ENCODE results near the gene ZFPL1.

ZFPL1 gene

GRCh38 chr11:65083834-65084597, at the start of gene ZFPL1, which contains the start of gene CDCA5:
TSS of gene ZFPL1 (plus strand) at chr11:65084222. CDS start at chr11:65084699, 477 bp downstream.
TSS of gene CDCA5 (minus strand) at chr11:65084040. CDS start at chr11:65083978, 62 bp downstream.
- DNase-seq = peak; percentile 58

GRCh38 chr11:65034423-65034822, 49.6 kb upstream of the ZFPL1 start:
- DNase-seq = no peak

- no peak for DNase-seq
Measured at GRCh38 chr11:65035579-65035978, 48.4 kb upstream of the ZFPL1 start.

- DNase-seq = no peak
Measured at GRCh38 chr11:65036931-65037330, 47.1 kb upstream of the ZFPL1 start.

- DNase-seq = no peak
Measured at GRCh38 chr11:65040520-65040846, 43.5 kb upstream of the ZFPL1 start.

GRCh38 chr11:65040847-65041622, 43.0 kb upstream of the ZFPL1 start, which contains the start of gene SAC3D1:
TSS of gene SAC3D1 (plus strand) at chr11:65041210. CDS start at chr11:65041293, 83 bp downstream.
- peak; percentile 85 for DNase-seq

GRCh38 chr11:65042891-65043290, 41.1 kb upstream of the ZFPL1 start:
- DNase-seq = no peak

- no peak for DNase-seq
Measured at GRCh38 chr11:65043881-65044501, 40.0 kb upstream of the ZFPL1 start.

GRCh38 chr11:65045061-65045460, 39.0 kb upstream of the ZFPL1 start:
- DNase-seq = no peak

GRCh38 chr11:65045728-65046127, 38.3 kb upstream of the ZFPL1 start:
- no peak for DNase-seq

- no peak for DNase-seq
Measured at GRCh38 chr11:65047581-65048422, 36.2 kb upstream of the ZFPL1 start.

- DNase-seq = no peak
Measured at GRCh38 chr11:65051398-65051858, 32.6 kb upstream of the ZFPL1 start.

GRCh38 chr11:65053827-65054508, 30.1 kb upstream of the ZFPL1 start:
- no peak for DNase-seq

- no peak for DNase-seq
Measured at GRCh38 chr11:65055538-65055937, 28.5 kb upstream of the ZFPL1 start.

GRCh38 chr11:65056999-65057398, 27.0 kb upstream of the ZFPL1 start:
- no peak for DNase-seq

- no peak for DNase-seq
Measured at GRCh38 chr11:65057526-65057925, 26.5 kb upstream of the ZFPL1 start.

GRCh38 chr11:65058012-65058411, 26.0 kb upstream of the ZFPL1 start:
- no peak for DNase-seq

- no peak for DNase-seq
Measured at GRCh38 chr11:65058419-65059054, 25.5 kb upstream of the ZFPL1 start, which contains the start of gene NAALADL1. TSS of gene NAALADL1 (minus strand) at chr11:65058553. CDS start at chr11:65058521, 32 bp downstream.

- no peak for DNase-seq
Measured at GRCh38 chr11:65059523-65059922, 24.5 kb upstream of the ZFPL1 start.

- DNase-seq = no peak
Measured at GRCh38 chr11:65059959-65060824, 23.8 kb upstream of the ZFPL1 start.

Measured in NCI-H2081 treated with DMSO at 0.1 percent for 48 hours (cell line).